LNCaP clone FGC (cell line): ENCODE results near the gene KIF20A.
"Not testable (repeated sequence)": the region's sequence is repeated elsewhere in the genome, so short reads cannot be mapped to it uniquely, and the experiment has no call there.

Experiments
- DNase-seq: peaks from one replicate; pipeline ENCODE4 v3.0.0-alpha.2; 2011; ENCODE audit warnings: low read depth
- H3K4me3 ChIP-seq: 2 replicates; pipeline ENCODE4 v1.5.1; 2011; ENCODE audit warnings: mild to moderate bottlenecking, low read depth, low read length, control low read depth
- TF ChIP-seq, protein P1 (sequence below): IDR thresholded peaks from 2 replicates; pipeline ENCODE4 v1.5.1; 2012; ENCODE audit warnings: mild to moderate bottlenecking; ENCODE audit not compliant: control insufficient read depth, insufficient read depth; ENCODE audit errors: extremely low read depth

KIF20A gene

DNA sequence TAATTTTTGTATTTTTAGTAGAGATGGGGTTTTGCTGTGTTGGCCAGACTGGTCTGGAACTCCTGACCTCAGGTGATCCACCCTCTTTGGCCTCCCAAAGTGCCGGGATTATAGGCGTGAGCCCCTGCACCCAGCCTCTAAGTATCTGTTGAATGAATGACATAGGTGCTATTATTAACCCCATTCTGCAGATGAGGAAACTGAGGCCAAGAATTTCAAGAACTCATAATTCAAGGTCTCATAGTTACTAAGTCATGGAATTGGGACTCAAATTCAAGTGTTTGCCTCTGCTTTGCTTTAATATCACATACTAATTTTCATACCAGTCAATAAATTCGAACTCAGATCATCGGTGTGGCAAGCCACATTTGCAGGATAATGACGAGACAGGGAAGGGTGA is 1.9 kb downstream of the KIF20A start:
- no peak for DNase-seq
- H3K4me3 ChIP-seq: no peak overlapping the region
- TF ChIP-seq, protein P1, sequence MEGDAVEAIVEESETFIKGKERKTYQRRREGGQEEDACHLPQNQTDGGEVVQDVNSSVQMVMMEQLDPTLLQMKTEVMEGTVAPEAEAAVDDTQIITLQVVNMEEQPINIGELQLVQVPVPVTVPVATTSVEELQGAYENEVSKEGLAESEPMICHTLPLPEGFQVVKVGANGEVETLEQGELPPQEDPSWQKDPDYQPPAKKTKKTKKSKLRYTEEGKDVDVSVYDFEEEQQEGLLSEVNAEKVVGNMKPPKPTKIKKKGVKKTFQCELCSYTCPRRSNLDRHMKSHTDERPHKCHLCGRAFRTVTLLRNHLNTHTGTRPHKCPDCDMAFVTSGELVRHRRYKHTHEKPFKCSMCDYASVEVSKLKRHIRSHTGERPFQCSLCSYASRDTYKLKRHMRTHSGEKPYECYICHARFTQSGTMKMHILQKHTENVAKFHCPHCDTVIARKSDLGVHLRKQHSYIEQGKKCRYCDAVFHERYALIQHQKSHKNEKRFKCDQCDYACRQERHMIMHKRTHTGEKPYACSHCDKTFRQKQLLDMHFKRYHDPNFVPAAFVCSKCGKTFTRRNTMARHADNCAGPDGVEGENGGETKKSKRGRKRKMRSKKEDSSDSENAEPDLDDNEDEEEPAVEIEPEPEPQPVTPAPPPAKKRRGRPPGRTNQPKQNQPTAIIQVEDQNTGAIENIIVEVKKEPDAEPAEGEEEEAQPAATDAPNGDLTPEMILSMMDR: no peak

DNA sequence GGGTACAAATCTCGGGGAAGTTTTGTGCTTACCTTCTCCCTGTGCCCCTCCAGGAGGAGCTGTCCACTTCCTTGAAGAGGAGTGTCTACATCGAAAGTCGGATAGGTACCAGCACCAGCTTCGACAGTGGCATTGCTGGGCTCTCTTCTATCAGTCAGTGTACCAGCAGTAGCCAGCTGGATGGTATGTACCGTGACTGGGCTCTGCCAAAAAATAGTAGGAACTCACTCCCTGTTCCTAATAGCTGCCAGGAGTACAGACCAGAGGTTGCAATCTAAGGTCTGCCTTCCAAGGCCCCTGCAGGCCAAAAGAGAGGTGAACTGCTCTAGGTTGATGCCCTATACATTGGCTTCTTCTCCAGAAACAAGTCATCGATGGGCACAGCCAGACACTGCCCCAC is 3.9 kb downstream of the KIF20A start:
- H3K4me3 ChIP-seq: no peak overlapping the region
- no peak for DNase-seq
- TF ChIP-seq, protein P1: no peak

GRCh38 chr5:138186002-138186447 is 7.1 kb downstream of the KIF20A start:
- no peak overlapping the region for H3K4me3 ChIP-seq
- TF ChIP-seq, protein P1: no peak
- no peak for DNase-seq

DNA sequence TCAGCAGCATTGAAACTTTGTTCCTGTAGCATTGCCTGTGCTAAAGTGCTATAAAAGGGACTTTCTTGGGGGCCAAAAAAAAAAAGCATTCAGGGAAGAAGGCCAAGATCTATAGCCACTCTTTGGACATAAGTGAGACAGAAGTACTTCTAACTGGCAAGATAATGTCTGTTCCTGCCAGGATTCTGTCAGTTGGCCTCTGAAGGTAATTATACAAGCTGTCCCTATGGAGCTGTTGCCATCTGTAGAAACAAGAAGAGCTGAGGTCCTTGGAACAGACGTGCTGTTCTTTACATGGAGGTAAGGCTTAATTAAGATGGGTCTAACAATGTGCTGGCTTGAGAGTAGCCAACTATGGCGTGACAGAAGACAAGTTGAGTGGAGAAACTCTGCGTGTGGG is 9.7 kb downstream of the KIF20A start:
- no peak for DNase-seq
- H3K4me3 ChIP-seq: no peak overlapping the region
- TF ChIP-seq, protein P1: no peak

- H3K4me3 ChIP-seq: no peak overlapping the region
- TF ChIP-seq, protein P1: no peak
- DNase-seq: no peak
Observed at GRCh38 chr5:138192826-138193225, 13.9 kb downstream of the KIF20A start.

DNA sequence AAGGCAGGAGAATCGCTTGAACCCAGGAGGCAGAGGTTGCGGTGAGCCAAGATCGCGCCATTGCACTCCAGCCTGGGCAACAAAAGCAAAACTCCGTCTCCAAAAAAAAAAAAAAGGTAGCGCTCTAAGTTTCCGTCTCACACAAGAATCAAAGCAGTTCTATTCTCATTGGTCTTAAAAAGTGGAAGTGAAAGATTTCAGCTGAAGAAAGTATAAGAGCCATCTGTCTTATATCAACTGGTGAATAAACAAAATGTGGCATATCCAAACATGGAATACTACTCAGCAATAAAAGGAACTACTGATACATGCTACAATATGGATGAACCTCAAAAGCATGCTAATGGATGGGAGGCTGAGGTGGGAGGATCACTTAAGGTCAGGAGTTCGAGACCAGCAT is 14.9 kb downstream of the KIF20A start:
- DNase-seq, H3K4me3 ChIP-seq: not testable (repeated sequence)

DNA sequence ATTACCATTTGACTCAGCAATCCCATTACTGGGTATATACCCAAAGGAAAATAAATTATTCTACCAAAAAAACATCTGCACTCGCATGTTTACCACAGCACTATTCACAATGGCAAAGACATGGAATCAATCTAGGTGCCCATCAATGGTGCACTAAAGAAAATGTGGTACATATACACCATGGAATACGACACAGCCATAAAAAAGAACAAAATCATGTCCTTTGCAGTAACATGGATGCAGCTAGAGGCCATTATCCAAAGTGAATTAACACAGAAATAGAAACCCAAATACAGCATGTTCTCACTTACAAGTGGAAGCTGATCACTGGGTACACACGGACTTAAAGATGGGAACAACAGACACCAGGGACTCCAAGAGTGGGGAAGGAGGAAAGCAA is 32.1 kb downstream of the KIF20A start:
- H3K4me3 ChIP-seq: no peak overlapping the region
- no peak for DNase-seq
- TF ChIP-seq, protein P1: no peak

- TF ChIP-seq, protein P1: no peak
- H3K4me3 ChIP-seq: peak overlapping the region; percentile 96
- no peak for DNase-seq
Observed at GRCh38 chr5:138212828-138213160, 33.9 kb downstream of the KIF20A start.
